GM12891 (cell line): ENCODE data around the gene DOCK8.

Experiments
- POLR2A ChIP-seq: IDR thresholded peaks from 2 replicates; pipeline ENCODE4 v1.6.1; 2011; ENCODE audit warnings: low read depth, low read length, control low read depth
- POLR2AphosphoS5 ChIP-seq: IDR thresholded peaks from 2 replicates; pipeline ENCODE4 v1.6.1; 2011; ENCODE audit warnings: low read depth, low read length, control low read depth

DNA sequence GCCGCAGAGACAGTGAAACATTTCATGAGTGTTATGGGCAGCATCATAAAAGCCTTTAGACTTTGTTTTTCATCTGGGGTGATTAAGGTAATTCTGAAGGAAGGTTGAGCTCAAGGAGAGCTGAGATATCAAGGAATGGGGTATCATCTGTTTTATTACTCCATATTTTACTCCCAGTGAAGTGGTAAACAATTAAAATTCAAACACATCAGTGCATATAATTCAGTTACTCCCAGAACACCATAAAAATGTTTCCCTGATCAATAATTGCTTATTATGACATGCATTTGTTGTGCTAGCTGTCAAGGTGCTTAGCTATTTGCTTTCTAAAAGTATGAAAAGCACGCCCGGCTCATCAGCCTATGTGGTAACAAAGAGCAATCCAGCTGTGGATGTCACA is 81.7 kb downstream of the DOCK8 start:
- no peak for TF ChIP-seq POLR2AphosphoS5
- TF ChIP-seq POLR2A = no peak
